ENCODE results near the gene WDR4.

GRCh38 chr21:42925114-42925926 lies 46.0 kb upstream of the WDR4 start, which contains the start of gene ERVH48-1:
- TF ChIP-seq BMI1 (IDR thresholded peaks at IDR 0.05; ENCODE audit: borderline replicate concordance) (no peak), CTCF (IDR thresholded peaks at IDR 0.05 in 2 of 3, conservative IDR thresholded peaks at IDR 0.05 in 1 of 3; ENCODE audit: control insufficient read depth in 2 of 3, extremely low read depth in 1 of 3, insufficient read depth in 1 of 3, low read depth in 3 of 3, low read length in 3 of 3) (no peak), NFYA (IDR thresholded peaks at IDR 0.05; ENCODE audit: borderline replicate concordance, low read depth, low read length) (no peak), POLR2A (IDR thresholded peaks at IDR 0.05; ENCODE audit: low read depth, low read length) (no peak), RAD51 (IDR thresholded peaks at IDR 0.05) (no peak), CREB1 (IDR thresholded peaks at IDR 0.05; ENCODE audit: low read depth) (no peak), USF1 (IDR thresholded peaks at IDR 0.05; ENCODE audit: borderline replicate concordance, extremely low read length, insufficient read depth, low read depth, low read length) (no peak), ZZZ3 (IDR thresholded peaks at IDR 0.05; ENCODE audit: control insufficient read depth, insufficient read length, low read depth) (no peak), TAF1 (IDR thresholded peaks at IDR 0.05; ENCODE audit: borderline replicate concordance, low read depth, low read length) (no peak), SIN3A (IDR thresholded peaks at IDR 0.05; ENCODE audit: low read depth, low read length) (no peak), PBX3 (IDR thresholded peaks at IDR 0.05; ENCODE audit: insufficient replicate concordance, low read depth, low read length) (no peak), ZNF217 (IDR thresholded peaks at IDR 0.05) (no peak)
